Stimulated activated naive CD8-positive, alpha-beta T cell treated with anti-CD3 and anti-CD28 coated beads, Interleukin-15, Interleukin-2, amounts not matched to agents 100 U/mL and 50 U/mL, for 24 hours (primary cell): ENCODE data around the gene ENTHD1.
"Not testable (repeated sequence)": the region's sequence is repeated elsewhere in the genome, so short reads cannot be mapped to it uniquely, and the experiment has no call there.

Source experiments
- ATAC-seq: fragments of 150-1000 bp; cut with Tn5 transposase; one replicate; pipeline ENCODE4 v1.10.0; 2021
- DNase-seq: peaks from one replicate; pipeline ENCODE4 v3.0.0; 2021

Gene ENTHD1

GRCh38 chr22:39925273-39925672 lies 31.7 kb upstream of the ENTHD1 start:
- no peak for DNase-seq
- ATAC-seq = no peak

GRCh38 chr22:39924286-39924685 lies 30.7 kb upstream of the ENTHD1 start:
- DNase-seq = peak; percentile 44
- no peak for ATAC-seq

- DNase-seq = no peak
- no peak for ATAC-seq
These were observed 30.1 kb upstream of the ENTHD1 start for GRCh38 chr22:39923696-39924095.

GRCh38 chr22:39920134-39920743 lies 26.7 kb upstream of the ENTHD1 start:
- ATAC-seq (peak; percentile 77), DNase-seq (peak; percentile 73)

- ATAC-seq = no peak
- no peak for DNase-seq
These were observed 24.4 kb upstream of the ENTHD1 start for GRCh38 chr22:39917776-39918495.

GRCh38 chr22:39917197-39917643 lies 23.7 kb upstream of the ENTHD1 start:
- no peak for DNase-seq
- ATAC-seq = no peak

- ATAC-seq = no peak
- DNase-seq = no peak
These were observed 22.9 kb upstream of the ENTHD1 start for GRCh38 chr22:39916496-39916895.

- DNase-seq (no peak), ATAC-seq (no peak)
These were observed 21.8 kb upstream of the ENTHD1 start for GRCh38 chr22:39915295-39915726.

GRCh38 chr22:39914584-39914983 lies 21.0 kb upstream of the ENTHD1 start:
- DNase-seq = no peak
- ATAC-seq = no peak

GRCh38 chr22:39913886-39914285 lies 20.3 kb upstream of the ENTHD1 start:
- no peak for DNase-seq
- no peak for ATAC-seq

GRCh38 chr22:39913321-39913720 lies 19.8 kb upstream of the ENTHD1 start:
- DNase-seq = no peak

GRCh38 chr22:39910876-39911613 lies 17.5 kb upstream of the ENTHD1 start:
- ATAC-seq (no peak), DNase-seq (no peak)

More at GRCh38 chr22:39913321-39913720, 19.8 kb upstream of the ENTHD1 start:
- no peak for ATAC-seq

- peak; percentile 55 for ATAC-seq
- peak; percentile 47 for DNase-seq
These were observed 15.2 kb upstream of the ENTHD1 start for GRCh38 chr22:39908737-39909136.

- DNase-seq (no peak), ATAC-seq (no peak)
These were observed 14.6 kb upstream of the ENTHD1 start for GRCh38 chr22:39908136-39908535.

- no peak for ATAC-seq
- no peak for DNase-seq
These were observed 14.1 kb upstream of the ENTHD1 start for GRCh38 chr22:39907605-39908097.

GRCh38 chr22:39907047-39907446 lies 13.5 kb upstream of the ENTHD1 start:
- ATAC-seq (no peak), DNase-seq (peak; percentile 59)

GRCh38 chr22:39906207-39906606 lies 12.6 kb upstream of the ENTHD1 start:
- DNase-seq (no peak), ATAC-seq (peak; percentile 50)

- DNase-seq (peak; percentile 49), ATAC-seq (peak; percentile 12)
These were observed 12.1 kb upstream of the ENTHD1 start for GRCh38 chr22:39905687-39906086.

GRCh38 chr22:39904862-39905261 lies 11.3 kb upstream of the ENTHD1 start:
- DNase-seq (no peak), ATAC-seq (no peak)

GRCh38 chr22:39904024-39904423 lies 10.5 kb upstream of the ENTHD1 start:
- not testable (repeated sequence) for ATAC-seq, DNase-seq

GRCh38 chr22:39901565-39902146 lies 8.1 kb upstream of the ENTHD1 start:
- no peak for DNase-seq
- no peak for ATAC-seq
